ENCODE results near the gene THSD4.

The THSD4 gene

GRCh38 chr15:71225851-71226250 lies 110.6 kb downstream of the THSD4 start:
- no peak for DNase-seq (ENCODE audit: low read depth)

- no peak for DNase-seq (ENCODE audit: low read depth)
Measured at GRCh38 chr15:71226536-71227455, 111.5 kb downstream of the THSD4 start.

DNA sequence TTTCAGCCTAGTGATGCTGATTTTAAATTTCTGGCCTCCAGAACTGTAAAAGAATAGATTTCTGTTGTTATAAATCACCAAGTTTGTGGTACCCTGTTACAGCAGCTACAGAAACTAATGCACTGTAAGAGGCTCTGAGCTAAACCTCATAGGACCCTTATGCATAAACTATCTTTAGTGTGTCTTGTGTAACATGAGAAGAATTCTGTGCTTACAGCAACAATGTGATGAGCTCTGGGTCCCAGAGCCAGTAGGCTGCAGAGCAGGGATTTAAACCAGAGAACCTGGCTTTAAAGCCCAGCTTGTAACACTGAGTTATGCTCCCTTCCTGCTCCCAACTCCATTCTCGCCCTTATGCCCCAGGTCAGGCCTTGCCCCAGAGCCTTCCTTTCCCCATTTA lies 113.1 kb downstream of the THSD4 start:
- no peak for DNase-seq (ENCODE audit: low read depth)

GRCh38 chr15:71230303-71230702 lies 115.0 kb downstream of the THSD4 start:
- DNase-seq (ENCODE audit: low read depth), result no peak

DNA sequence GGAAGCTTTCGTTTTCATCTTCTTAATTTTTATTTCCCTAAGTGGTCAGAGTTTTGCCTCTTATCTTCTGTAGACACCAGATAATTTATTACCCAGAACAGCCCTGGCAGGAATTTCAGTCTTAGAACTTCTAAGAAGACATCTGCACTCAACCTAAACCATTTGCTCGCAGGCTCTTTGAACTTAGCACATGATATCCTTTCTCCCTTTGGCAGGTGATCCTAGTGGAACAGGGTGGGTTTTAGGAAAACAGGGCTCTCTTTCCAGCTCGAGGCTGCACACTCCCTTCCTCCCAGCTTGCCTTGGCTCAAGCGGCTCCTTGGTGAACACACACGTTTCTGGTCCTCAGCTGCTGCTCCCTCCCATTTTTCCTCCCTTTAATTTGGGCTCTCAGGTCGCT lies 116.5 kb downstream of the THSD4 start:
- no peak for DNase-seq (ENCODE audit: low read depth)

- DNase-seq (ENCODE audit: low read depth), result no peak
Measured at GRCh38 chr15:71232411-71232810, 117.1 kb downstream of the THSD4 start.

DNA sequence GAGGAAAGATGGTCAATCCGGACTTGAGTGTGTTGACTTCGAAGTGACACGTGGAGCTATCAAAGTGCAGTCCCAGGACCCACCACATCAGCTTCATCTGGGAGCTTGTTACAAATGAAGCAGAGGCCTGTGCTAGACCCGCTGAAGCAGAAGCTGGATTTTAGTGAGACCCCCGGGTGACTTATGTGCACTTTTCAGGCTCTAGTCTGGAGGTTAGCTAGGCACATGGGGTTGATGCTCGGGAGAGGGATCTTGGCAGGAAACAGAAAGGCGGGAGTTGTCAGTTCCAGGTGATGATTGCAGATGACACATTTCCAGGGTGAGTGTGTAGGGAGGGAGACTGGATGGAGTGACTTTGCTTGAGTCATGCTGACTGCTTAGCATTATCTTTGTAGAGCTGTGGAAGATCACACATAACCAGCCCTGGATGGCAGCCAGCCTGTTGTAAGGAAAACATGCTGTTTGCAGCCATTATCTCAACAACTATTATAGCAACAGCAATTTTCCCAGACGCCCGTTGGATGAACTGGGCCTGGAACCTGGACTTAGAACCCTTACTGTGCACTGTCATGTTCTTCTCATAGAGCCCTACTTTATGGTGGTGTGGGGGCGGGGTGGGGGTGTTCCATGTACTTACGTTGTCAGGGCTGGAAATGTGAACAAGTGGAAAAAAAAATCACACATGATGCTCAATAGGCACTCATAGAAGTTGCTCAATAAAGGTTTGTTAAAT lies 122.4 kb downstream of the THSD4 start:
- DNase-seq (ENCODE audit: low read depth), result no peak

DNA sequence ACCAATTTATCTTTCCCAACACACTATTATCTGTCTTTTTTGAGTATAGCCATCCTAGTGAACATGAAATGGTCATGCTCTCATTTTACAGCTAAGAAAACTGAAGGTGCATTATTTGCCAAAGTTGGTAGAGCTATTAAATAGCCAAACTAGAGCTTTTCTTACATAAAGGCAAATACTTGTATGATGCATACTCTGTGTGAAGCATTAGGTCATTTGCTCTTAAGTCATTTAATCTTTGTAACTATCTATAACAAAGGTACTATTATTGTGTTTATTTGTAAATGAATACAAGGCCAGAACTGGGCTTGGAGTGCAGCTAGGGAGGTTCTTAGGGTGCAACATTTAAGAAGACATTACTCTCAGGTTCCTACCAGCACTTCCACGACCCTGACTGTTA lies 123.7 kb downstream of the THSD4 start:
- DNase-seq (ENCODE audit: low read depth), result no peak

DNA sequence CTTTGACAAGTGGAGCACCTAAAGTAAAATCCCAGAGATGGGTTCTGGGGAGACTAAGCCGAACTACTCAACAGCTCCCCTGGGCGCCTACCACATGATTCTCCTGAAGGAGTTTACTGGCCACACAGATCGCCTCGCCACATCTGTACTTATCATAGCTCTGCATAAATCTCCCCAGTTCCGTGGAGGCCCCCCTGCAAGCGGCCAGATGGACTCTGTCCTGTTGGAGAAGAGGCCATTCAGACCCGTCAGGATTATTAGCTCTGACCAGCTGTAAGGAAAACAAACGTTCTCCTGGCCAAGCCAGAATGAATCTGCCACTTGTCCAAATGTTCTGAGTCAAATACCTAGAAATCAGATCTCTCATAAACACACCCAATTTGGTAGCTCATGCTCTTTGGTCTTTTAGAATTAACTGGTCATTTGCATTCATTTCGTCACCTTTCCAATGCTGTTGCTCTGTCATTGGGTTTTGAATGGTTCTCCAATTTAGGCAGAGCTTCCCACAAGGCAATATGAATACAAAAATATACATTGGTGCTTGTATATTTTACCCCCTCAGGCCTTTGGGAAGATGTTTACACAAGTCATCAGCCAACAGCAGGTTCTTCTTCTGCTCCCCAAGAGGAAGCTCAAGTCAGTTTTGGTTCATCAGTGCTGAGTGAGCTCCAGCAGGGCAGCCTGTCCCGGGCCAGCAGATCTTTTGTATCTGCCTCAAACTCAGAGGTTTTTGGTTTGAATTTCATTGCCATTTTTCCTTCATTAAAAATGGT lies 124.5 kb downstream of the THSD4 start:
- no peak for DNase-seq (ENCODE audit: low read depth)

- no peak for DNase-seq (ENCODE audit: low read depth)
Measured at GRCh38 chr15:71242292-71242691, 127.0 kb downstream of the THSD4 start.

GRCh38 chr15:71244250-71244649 lies 129.0 kb downstream of the THSD4 start:
- DNase-seq (ENCODE audit: low read depth), result no peak

DNA sequence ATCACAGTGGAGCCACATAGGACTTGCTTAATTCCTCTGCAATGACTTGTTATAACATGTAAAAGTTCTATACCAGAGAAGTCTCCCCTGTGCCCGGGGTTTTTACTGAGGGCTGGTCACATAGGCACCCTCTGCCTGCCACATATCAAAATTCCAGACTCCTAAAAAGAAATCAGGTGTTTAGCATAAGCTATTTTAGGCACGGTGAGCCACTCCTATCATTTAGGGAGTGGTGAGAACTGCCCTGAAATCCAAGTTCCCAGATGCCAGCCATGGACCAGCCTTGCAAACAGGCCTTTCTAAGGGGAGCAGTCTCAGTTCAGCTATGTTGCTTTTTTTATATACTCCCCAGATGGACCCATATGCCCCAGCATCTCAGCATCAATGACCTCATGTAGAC lies 130.3 kb downstream of the THSD4 start:
- DNase-seq (ENCODE audit: low read depth), result no peak

DNA sequence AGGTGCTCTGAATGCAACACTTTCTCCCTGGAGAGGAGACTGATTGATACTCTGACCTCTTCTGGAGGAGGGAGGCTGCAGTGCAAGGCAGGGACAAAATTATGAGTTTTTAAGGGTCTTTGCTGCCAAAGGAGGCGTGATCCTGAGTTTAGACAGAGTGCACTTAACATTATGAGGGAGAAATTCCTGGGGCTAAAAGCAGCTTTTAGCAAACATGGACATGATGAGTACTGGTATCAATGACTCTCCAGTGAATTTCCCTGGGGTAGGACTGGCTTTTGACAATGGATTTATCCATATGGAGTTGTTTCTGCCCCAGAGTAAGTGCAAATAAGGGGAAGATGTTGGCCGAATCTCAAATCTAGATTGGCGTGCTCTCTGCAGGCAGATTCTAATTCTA lies 133.1 kb downstream of the THSD4 start:
- DNase-seq (ENCODE audit: low read depth), result no peak

DNA sequence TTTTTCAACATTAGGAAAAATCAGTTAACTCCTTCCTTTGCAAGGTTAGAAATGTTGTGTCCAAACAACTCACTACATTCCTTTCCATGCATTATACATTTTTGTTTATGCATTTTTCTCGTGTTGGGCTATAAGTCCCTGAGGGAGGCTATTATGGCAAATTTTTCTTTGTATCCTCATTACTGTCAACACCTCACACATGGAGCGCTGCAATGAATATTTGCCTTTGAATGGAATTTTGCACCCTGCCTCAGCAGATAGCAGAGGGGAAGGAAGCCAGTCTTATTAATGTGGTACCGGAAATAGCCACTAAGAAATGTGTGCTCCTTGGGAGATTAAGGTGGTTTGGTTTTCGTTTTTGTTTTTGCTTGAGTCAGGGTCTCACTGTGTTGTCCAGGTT lies 134.7 kb downstream of the THSD4 start:
- DNase-seq (ENCODE audit: low read depth), result no peak

GRCh38 chr15:71250936-71251583 lies 135.8 kb downstream of the THSD4 start:
- no peak for DNase-seq (ENCODE audit: low read depth)

GRCh38 chr15:71251584-71252043 lies 136.3 kb downstream of the THSD4 start:
- no peak for DNase-seq (ENCODE audit: low read depth)

- DNase-seq (ENCODE audit: low read depth), result no peak
Measured at GRCh38 chr15:71252044-71252739, 136.9 kb downstream of the THSD4 start.

- DNase-seq (ENCODE audit: low read depth), result no peak
Measured at GRCh38 chr15:71252740-71253047, 137.4 kb downstream of the THSD4 start.

GRCh38 chr15:71254491-71254890 lies 139.2 kb downstream of the THSD4 start:
- DNase-seq (ENCODE audit: low read depth), result no peak

DNA sequence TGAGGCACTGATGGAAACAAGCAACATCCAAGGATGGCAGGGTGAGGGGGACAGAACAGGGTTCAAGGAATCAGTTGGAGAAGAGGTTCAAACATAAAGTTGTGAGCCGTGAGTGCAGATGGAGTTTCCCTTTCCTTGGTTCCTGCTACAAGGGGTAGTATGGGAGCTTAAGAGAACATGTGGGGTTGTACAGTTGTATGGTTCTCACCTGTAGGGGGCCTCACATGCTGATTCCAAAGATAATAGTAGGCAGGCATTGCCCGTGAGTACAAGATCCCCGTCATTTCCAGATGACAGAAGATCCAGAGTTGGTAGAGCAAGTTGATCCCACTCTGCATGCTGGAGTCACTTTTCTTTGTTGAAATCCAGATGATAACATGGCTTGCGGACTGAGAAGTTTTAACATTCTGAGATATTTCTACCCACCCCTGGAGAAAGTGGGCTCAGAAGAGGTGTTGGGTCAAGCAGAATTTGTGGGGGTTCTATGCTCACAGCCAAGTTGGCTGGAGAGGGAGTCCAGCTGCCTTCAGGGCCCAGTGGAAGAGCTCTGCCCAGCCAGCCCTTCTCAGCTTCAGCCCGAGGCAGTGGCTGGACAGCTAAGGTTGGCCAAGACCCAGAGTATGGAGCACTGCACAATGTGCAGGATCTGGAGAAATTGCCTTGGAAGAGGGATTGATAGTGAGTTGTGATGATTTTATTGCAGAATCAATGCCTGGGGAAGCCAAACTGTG lies 141.8 kb downstream of the THSD4 start:
- DNase-seq (ENCODE audit: low read depth), result no peak

GRCh38 chr15:71259866-71260265 lies 144.6 kb downstream of the THSD4 start:
- no peak for DNase-seq (ENCODE audit: low read depth)
